ENCODE data around the gene ATG7.

ATG7 gene

GRCh38 chr3:11230832-11231231, 41.4 kb upstream of the ATG7 start:
- Histone ChIP-seq H3K4me3 (no peak overlapping the region), H3K27ac (no peak overlapping the region)
- DNase-seq (ENCODE audit: low spot score) = no peak
- TF ChIP-seq, protein P1, sequence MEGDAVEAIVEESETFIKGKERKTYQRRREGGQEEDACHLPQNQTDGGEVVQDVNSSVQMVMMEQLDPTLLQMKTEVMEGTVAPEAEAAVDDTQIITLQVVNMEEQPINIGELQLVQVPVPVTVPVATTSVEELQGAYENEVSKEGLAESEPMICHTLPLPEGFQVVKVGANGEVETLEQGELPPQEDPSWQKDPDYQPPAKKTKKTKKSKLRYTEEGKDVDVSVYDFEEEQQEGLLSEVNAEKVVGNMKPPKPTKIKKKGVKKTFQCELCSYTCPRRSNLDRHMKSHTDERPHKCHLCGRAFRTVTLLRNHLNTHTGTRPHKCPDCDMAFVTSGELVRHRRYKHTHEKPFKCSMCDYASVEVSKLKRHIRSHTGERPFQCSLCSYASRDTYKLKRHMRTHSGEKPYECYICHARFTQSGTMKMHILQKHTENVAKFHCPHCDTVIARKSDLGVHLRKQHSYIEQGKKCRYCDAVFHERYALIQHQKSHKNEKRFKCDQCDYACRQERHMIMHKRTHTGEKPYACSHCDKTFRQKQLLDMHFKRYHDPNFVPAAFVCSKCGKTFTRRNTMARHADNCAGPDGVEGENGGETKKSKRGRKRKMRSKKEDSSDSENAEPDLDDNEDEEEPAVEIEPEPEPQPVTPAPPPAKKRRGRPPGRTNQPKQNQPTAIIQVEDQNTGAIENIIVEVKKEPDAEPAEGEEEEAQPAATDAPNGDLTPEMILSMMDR (IDR thresholded peaks at IDR 0.05) = no peak

DNA sequence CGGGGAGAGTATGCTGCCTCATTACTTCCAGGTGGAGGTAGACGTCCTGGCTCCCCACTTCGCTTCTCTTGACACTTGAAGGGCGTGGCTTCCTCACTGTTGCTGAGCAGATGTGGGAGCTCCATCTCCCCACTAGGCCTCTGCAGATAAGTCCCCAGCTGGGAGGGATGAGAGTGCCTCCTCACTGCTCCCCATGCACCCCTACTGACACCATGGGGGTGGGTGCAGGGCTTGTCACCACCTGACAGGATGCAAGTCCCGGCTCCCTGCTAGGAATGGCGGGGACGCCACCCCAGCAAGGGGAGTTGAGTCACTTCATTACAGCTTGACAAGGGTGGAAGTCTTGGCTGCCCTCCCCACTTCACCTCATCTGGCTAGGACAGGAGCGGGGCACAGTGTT, 36.8 kb upstream of the ATG7 start:
- H3K27ac ChIP-seq = no peak overlapping the region
- TF ChIP-seq, protein P1 (IDR thresholded peaks at IDR 0.05) = no peak
- no peak for DNase-seq (ENCODE audit: low spot score)
- no peak overlapping the region for H3K4me3 ChIP-seq

DNA sequence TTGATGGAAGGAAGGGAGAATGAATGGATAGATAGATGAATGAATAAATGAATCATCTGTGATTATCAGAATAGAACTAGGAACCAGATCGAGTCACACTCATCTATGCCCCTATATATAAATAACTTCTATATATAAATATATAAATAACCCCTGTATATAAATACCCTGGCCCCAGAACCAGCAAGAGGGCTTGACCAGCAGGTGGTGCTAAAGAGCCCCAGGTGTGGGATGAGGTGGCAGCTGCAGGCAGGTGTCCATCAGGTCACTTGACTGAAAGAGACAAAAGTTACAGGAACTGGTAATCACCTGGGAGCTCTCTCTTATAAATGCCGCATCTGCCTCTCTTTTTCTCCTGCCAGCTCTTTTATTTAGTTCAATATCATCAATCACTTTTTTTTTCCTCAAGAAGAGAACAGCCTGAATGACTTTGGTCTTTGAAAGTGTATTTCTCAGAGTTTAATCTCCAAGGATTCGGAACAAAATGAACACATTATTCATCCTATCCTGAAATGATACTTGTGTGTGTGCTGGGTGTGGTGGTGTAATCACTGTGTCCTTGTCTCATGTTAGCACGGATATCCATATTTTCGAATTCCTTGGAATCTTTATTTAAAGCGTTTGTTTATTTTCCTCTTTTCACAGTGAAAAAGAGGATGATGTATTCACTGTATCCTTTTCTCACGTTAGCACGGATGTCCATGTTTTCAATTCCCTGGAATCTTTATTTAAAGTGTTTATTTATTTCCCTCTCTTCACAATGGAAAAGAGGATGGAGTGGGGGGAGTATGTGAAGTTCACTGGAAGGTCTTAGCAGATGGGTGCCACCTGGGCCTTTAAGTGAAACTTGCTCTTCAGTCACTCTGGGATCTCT, 35.4 kb upstream of the ATG7 start:
- Histone ChIP-seq H3K4me3 (no peak overlapping the region), H3K27ac (no peak overlapping the region)
- TF ChIP-seq, protein P1 (IDR thresholded peaks at IDR 0.05) = no peak
- DNase-seq (ENCODE audit: low spot score) = no peak

DNA sequence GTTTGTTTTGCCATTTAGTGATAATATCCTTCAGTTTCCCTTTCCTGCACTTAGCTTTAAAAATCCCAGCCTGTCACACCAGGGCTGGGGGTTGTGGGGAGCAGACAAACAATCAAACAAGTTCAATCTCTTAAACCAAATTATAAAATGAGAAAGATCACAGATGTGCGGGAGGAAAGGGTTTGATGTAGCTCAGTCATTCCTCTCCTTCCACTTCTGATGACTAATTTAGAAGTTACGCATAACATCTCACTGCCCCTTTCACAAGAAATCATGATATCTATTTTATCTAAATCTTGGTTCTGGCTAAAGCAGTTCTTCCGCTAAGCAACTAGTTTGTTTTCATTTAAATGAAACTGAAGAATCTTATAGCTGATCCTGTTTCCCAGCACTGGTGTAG, 34.1 kb upstream of the ATG7 start:
- H3K27ac ChIP-seq = no peak overlapping the region

GRCh38 chr3:11238880-11239279, 33.3 kb upstream of the ATG7 start:
- TF ChIP-seq, protein P1 (IDR thresholded peaks at IDR 0.05) = no peak
- Histone ChIP-seq H3K4me3 (no peak overlapping the region), H3K27ac (no peak overlapping the region)
- no peak for DNase-seq (ENCODE audit: low spot score)

More for the DNA sequence above, 34.1 kb upstream of the ATG7 start:
- DNase-seq (ENCODE audit: low spot score) = no peak
- H3K4me3 ChIP-seq = no peak overlapping the region
- TF ChIP-seq, protein P1 (IDR thresholded peaks at IDR 0.05) = no peak

DNA sequence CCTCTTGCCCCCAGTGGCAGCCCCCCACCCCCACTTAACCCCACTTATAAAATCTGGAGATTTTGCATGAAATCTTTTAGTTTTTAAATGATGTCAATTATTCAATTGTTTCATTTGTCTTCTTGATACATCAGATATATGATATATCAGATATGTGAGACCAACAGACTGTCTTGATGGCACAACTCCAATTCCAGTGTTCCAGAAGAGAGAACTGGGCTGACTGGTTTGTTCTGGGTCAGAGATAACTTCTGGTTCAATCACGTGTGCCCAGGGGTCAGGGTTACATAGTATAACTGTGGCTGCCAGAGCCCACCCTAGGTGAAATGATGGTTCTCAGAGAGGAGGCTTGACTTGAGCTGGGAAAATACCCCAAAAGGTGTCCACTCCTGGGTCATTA, 32.4 kb upstream of the ATG7 start:
- Histone ChIP-seq H3K4me3 (no peak overlapping the region), H3K27ac (no peak overlapping the region)
- no peak for DNase-seq (ENCODE audit: low spot score)
- TF ChIP-seq, protein P1 (IDR thresholded peaks at IDR 0.05) = no peak

GRCh38 chr3:11240496-11240895, 31.7 kb upstream of the ATG7 start:
- no peak overlapping the region for H3K27ac ChIP-seq
- TF ChIP-seq, protein P1 (IDR thresholded peaks at IDR 0.05) = no peak

More at GRCh38 chr3:11240496-11240895, 31.7 kb upstream of the ATG7 start:
- DNase-seq (ENCODE audit: low spot score) = no peak
- no peak overlapping the region for H3K4me3 ChIP-seq

Data from coronary artery (tissue), 2 donors.